ENCODE data around the gene NID1. TPM values are rescaled to one million over a fixed set of nuclear protein-coding genes. Genes with fewer than 3 reads are reported as not detected.
A peak's percentile ranks its signal among the peaks of the same experiment; 100 is the strongest.

The NID1 gene
- total RNA-seq, 1 donor from 2014 or later, result 107 TPM

DNA sequence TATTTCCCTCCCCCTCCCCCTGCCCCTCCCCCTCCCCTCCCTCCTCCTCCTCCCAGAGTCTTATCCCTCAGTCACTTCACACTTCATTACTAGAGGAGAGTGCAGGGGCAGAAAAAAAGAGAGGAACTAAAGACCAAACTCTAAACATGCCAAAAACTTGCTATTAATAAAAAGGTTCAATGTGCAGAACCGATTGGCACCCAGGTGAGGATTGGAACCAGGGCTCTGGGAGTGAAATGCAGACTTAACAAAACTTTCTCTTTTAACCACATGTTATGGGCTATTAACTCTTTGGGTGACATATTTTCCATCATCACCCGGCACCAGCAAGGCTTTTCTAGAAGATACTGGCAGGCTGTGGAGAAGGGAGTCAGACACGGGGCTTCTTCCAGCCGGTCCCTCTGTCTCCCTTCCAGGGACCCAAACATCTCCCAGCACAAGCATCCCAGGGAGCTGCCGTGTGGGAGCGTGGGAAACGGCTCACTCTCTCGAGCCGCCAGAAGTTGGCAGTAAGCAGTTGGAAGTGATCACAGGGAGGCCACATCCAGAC lies 13.6 kb downstream of the NID1 start:
- Histone ChIP-seq H3K4me1 (ENCODE audit: control insufficient read depth in 3 of 3, insufficient read depth in 3 of 3, low read length in 3 of 3) (peaks cover 5 to 8% (median 5%) of the 10 kb centered on the region in 3 donors), H3K9me3 (ENCODE audit: control insufficient read depth in 3 of 3, low read length in 3 of 3) (no peaks in the 10 kb centered on the region), H3K27ac (ENCODE audit: low read depth, low read length) (no peak overlapping the region), H3K9ac (ENCODE audit: low read depth in 1 of 3, low read length in 3 of 3) (no peak overlapping the region), H3K4me3 (ENCODE audit: low read length in 3 of 3) (no peak overlapping the region), H3K27me3 (ENCODE audit: control insufficient read depth in 3 of 3, insufficient read depth in 3 of 3, low read length in 3 of 3) (peaks cover 0 to 3% (median 0%) of the 10 kb centered on the region in 3 donors), H3K36me3 (ENCODE audit: control insufficient read depth in 3 of 3, insufficient read depth in 3 of 3, low read length in 3 of 3) (peaks cover 0 to 12% (median under 1%) of the 10 kb centered on the region in 3 donors)

DNA sequence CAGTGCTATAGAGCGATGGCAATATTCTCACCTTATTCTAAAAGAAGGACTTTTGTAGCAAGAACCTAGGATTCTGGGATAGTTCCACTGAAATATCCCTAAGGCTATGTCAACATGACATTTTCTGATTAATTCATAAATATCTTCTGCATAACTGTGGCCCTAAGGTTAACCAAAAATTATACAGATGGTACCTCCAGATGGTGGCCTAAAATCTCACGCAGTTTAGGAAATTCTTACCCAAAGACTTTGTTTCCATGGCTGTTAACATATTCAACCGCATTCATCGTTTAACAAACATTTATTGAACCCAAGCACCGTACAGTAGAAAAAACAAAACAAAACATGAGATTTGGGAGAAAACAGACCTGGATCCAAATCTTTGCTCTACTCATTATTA lies 19.1 kb downstream of the NID1 start:
- no peak overlapping the region for H3K9ac ChIP-seq (ENCODE audit: low read depth in 1 of 3, low read length in 3 of 3)
- H3K9me3 ChIP-seq (ENCODE audit: control insufficient read depth in 3 of 3, low read length in 3 of 3), result no peaks in the 10 kb centered on the region
- H3K27ac ChIP-seq (ENCODE audit: low read depth, low read length), result no peak overlapping the region
- H3K27me3 ChIP-seq (ENCODE audit: control insufficient read depth in 3 of 3, insufficient read depth in 3 of 3, low read length in 3 of 3), result no peaks in the 10 kb centered on the region
- H3K4me1 ChIP-seq (ENCODE audit: control insufficient read depth in 3 of 3, insufficient read depth in 3 of 3, low read length in 3 of 3), result no peaks in the 10 kb centered on the region
- H3K4me3 ChIP-seq (ENCODE audit: low read length in 3 of 3), result no peak overlapping the region
- H3K36me3 ChIP-seq (ENCODE audit: control insufficient read depth in 3 of 3, insufficient read depth in 3 of 3, low read length in 3 of 3), result peaks cover 0 to 16% (median 13%) of the 10 kb centered on the region in 3 donors

DNA sequence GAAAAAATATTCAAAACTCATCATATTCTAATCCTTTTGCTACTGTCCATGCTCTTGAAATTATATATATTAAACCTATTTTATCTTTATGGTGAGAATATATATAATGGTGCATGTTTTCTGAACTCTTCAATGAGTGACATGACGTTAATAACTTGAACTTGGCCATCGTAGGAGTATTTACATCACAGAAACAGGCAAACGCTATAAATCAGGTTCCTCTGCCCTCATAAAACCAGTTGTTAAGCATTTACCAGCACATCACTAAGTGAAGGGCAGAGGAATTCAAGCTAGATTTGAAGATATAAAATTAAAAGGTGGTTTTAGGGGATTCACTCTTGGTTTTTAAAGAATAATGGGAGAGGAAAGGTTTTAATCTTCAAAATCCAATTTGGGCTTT lies 20.5 kb downstream of the NID1 start:
- no peaks in the 10 kb centered on the region for H3K27me3 ChIP-seq (ENCODE audit: control insufficient read depth in 3 of 3, insufficient read depth in 3 of 3, low read length in 3 of 3)
- no peak overlapping the region for H3K4me3 ChIP-seq (ENCODE audit: low read length in 3 of 3)
- peaks cover 4 to 7% (median 4%) of the 10 kb centered on the region in 3 donors for H3K4me1 ChIP-seq (ENCODE audit: control insufficient read depth in 3 of 3, insufficient read depth in 3 of 3, low read length in 3 of 3)
- no peaks in the 10 kb centered on the region for H3K9me3 ChIP-seq (ENCODE audit: control insufficient read depth in 3 of 3, low read length in 3 of 3)
- H3K36me3 ChIP-seq (ENCODE audit: control insufficient read depth in 3 of 3, insufficient read depth in 3 of 3, low read length in 3 of 3), result peaks cover 0 to 16% (median 13%) of the 10 kb centered on the region in 3 donors
- H3K27ac ChIP-seq (ENCODE audit: low read depth, low read length), result no peak overlapping the region
- no peak overlapping the region for H3K9ac ChIP-seq (ENCODE audit: low read depth in 1 of 3, low read length in 3 of 3)

DNA sequence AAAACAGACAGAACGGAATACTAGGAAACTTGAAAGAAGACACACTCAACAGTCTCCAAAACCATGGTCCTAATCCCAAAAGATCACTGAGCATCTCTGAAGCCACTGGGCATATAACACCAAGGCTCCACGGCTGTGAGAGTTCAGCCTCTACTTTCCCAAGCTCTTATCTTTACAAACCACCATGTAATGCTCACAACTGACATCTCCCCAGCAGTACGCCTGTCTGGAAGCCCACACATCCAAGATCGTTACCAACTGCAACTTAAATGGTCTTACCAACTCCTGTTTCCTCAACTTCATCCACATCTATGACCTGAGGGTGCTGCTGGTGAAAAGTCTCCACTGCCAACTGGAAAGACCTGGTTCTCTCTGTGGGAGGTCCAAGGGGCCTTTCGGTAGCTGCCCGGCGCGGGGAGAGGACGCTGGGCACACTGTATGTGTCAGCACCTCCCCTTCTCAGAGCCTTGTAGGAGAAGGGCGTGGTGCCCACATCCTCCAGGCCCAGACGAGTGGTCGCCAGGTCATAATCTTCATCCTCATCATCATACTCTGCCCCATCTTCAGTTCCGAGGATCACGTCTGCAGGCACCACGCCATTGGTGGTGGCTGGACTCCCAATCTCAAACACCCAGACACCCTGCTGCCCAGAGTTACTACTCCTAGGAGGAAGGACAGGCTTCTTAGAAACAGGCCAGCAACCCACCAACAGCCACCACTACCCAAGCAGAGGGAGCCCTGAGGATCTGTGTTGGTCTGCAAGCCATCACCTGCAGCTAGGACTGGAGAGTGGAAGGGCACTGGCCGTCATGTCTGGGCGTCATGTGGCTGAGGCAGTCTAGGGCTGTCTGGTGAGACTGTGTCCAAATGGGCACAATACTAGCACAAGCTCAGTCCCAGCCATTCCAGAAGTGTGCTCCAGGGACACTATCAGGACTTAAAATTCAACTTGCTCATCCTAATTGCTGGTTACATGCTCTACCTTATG lies 23.0 kb downstream of the NID1 start:
- no peak overlapping the region for H3K9ac ChIP-seq (ENCODE audit: low read depth in 1 of 3, low read length in 3 of 3)
- no peak overlapping the region for H3K27ac ChIP-seq (ENCODE audit: low read depth, low read length)
- H3K4me3 ChIP-seq (ENCODE audit: low read length in 3 of 3), result no peak overlapping the region
- peaks cover 4 to 7% (median 4%) of the 10 kb centered on the region in 3 donors for H3K4me1 ChIP-seq (ENCODE audit: control insufficient read depth in 3 of 3, insufficient read depth in 3 of 3, low read length in 3 of 3)
- no peaks in the 10 kb centered on the region for H3K9me3 ChIP-seq (ENCODE audit: control insufficient read depth in 3 of 3, low read length in 3 of 3)
- H3K27me3 ChIP-seq (ENCODE audit: control insufficient read depth in 3 of 3, insufficient read depth in 3 of 3, low read length in 3 of 3), result no peaks in the 10 kb centered on the region
- H3K36me3 ChIP-seq (ENCODE audit: control insufficient read depth in 3 of 3, insufficient read depth in 3 of 3, low read length in 3 of 3), result peaks cover 0 to 16% (median 11%) of the 10 kb centered on the region in 3 donors

DNA sequence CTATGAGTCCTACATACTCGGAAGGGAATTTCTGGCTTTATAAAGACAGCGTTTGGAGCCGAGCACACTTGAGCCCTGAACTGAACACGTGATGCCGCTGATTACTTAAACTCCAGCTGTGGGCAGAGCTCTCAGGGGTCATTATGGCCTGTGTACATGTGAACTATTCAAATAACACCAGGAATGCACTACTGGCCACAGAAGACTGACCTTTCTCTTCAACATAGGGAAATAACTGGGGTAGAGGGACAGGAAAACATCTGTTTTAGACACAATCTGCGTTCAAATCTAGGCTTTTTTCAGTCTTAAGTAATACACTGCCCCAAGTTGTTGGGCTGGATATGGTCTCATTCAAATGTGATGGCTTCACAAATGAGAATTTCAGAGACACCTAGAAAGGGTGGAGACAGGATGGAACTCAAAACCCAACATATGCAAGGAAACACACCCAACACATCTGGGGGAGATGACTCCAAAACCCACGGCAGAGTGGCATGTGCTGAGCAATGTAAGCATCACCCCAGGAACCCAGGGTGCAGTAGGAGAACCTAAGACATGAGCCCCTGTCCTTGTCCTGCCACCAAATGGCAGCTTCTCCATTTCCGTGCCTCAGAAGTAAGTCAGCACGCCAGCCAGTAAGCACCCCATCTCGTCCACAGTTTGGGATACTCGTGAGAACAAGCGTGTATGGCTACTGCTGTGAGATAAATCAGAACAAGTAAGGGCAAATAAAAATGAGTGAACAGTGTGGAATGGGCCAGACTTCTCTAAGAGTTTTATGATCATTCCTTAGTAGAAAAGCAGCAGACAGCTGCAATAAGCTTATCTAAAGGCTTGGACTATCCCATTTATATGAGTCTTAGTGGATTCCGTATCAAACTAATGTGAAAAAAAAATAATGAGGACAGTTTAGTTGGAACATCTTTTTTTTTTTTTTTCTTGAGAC lies 24.9 kb downstream of the NID1 start:
- H3K9me3 ChIP-seq (ENCODE audit: control insufficient read depth in 3 of 3, low read length in 3 of 3), result no peaks in the 10 kb centered on the region
- no peak overlapping the region for H3K9ac ChIP-seq (ENCODE audit: low read depth in 1 of 3, low read length in 3 of 3)
- H3K27ac ChIP-seq (ENCODE audit: low read depth, low read length), result peak overlapping the region; percentile 48
- H3K4me3 ChIP-seq (ENCODE audit: low read length in 3 of 3), result no peak overlapping the region
- H3K4me1 ChIP-seq (ENCODE audit: control insufficient read depth in 3 of 3, insufficient read depth in 3 of 3, low read length in 3 of 3), result peaks cover 4 to 7% (median 4%) of the 10 kb centered on the region in 3 donors
- H3K27me3 ChIP-seq (ENCODE audit: control insufficient read depth in 3 of 3, insufficient read depth in 3 of 3, low read length in 3 of 3), result no peaks in the 10 kb centered on the region
- H3K36me3 ChIP-seq (ENCODE audit: control insufficient read depth in 3 of 3, insufficient read depth in 3 of 3, low read length in 3 of 3), result peaks cover 0 to 11% (median 11%) of the 10 kb centered on the region in 3 donors

DNA sequence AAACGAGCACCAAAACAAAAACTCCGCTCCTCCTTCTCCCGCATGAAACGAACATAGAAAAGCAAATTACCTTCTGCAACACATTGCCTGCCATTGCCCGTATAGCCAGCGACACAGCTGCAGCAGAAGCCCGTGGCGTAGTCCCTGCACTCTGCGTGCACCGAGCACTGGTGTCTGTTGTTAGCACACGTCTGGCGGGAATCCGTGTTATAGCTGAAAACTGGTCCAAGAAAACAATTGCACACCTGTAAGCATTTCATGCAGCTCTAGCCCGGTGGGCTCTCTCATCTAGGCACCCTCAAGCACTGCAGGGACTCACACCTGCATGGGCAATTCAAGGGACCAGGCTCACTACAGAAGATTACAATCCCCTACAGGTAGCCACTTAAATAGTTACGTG lies 26.9 kb downstream of the NID1 start:
- Histone ChIP-seq H3K4me3 (ENCODE audit: low read length in 3 of 3) (no peak overlapping the region), H3K4me1 (ENCODE audit: control insufficient read depth in 3 of 3, insufficient read depth in 3 of 3, low read length in 3 of 3) (peaks cover 4 to 7% (median 4%) of the 10 kb centered on the region in 3 donors), H3K27me3 (ENCODE audit: control insufficient read depth in 3 of 3, insufficient read depth in 3 of 3, low read length in 3 of 3) (no peaks in the 10 kb centered on the region), H3K9me3 (ENCODE audit: control insufficient read depth in 3 of 3, low read length in 3 of 3) (no peaks in the 10 kb centered on the region), H3K27ac (ENCODE audit: low read depth, low read length) (no peak overlapping the region), H3K36me3 (ENCODE audit: control insufficient read depth in 3 of 3, insufficient read depth in 3 of 3, low read length in 3 of 3) (peaks cover 0 to 11% (median 9%) of the 10 kb centered on the region in 3 donors), H3K9ac (ENCODE audit: low read depth in 1 of 3, low read length in 3 of 3) (no peak overlapping the region)

DNA sequence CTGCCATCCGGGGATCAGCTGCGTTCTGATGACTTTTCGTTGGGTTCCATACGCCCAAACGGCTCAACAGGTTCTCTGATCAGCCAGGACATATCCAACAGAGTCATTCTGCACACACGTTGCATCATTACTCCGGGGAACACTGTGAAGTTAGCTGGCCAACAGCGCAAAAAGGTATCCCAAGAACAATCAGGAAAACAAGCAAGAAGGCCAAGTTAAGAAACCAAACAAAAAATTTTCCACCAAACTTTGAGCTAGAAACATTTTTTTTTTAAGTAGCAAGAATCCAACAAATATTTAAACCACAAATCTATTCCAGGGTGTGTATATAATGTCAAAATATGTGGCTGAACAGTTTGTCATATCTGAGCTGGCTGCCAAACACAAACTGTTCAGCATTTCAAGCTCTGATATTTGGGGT lies 29.2 kb downstream of the NID1 start:
- Histone ChIP-seq H3K4me3 (ENCODE audit: low read length in 3 of 3) (no peak overlapping the region), H3K9me3 (ENCODE audit: control insufficient read depth in 3 of 3, low read length in 3 of 3) (no peaks in the 10 kb centered on the region), H3K27ac (ENCODE audit: low read depth, low read length) (no peak overlapping the region), H3K27me3 (ENCODE audit: control insufficient read depth in 3 of 3, insufficient read depth in 3 of 3, low read length in 3 of 3) (no peaks in the 10 kb centered on the region), H3K36me3 (ENCODE audit: control insufficient read depth in 3 of 3, insufficient read depth in 3 of 3, low read length in 3 of 3) (peaks cover 0 to 9% (median 5%) of the 10 kb centered on the region in 3 donors), H3K4me1 (ENCODE audit: control insufficient read depth in 3 of 3, insufficient read depth in 3 of 3, low read length in 3 of 3) (peaks cover 4 to 7% (median 4%) of the 10 kb centered on the region in 3 donors), H3K9ac (ENCODE audit: low read depth in 1 of 3, low read length in 3 of 3) (no peak overlapping the region)

DNA sequence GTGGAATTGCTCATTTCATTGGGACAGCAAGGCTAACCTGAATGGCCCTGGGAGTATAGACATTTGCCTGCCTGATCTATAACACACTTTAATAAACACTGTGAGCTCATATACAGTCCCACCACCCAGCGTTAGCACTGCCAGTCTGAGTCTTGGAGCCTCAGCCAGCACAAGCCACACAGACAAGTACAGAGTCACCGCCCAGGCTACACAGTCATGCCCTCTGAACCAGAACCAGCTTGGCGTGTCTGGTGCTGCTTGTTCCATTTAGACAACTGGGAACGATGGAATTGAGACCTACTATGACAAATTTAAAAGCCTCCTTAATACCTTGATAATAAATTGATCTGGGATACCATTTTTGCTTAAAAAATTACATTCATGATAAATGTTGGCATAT lies 31.6 kb downstream of the NID1 start:
- Histone ChIP-seq H3K27ac (ENCODE audit: low read depth, low read length) (no peak overlapping the region), H3K9ac (ENCODE audit: low read depth in 1 of 3, low read length in 3 of 3) (no peak overlapping the region), H3K36me3 (ENCODE audit: control insufficient read depth in 3 of 3, insufficient read depth in 3 of 3, low read length in 3 of 3) (peaks cover 0 to 13% (median 10%) of the 10 kb centered on the region in 3 donors), H3K4me3 (ENCODE audit: low read length in 3 of 3) (no peak overlapping the region), H3K4me1 (ENCODE audit: control insufficient read depth in 3 of 3, insufficient read depth in 3 of 3, low read length in 3 of 3) (no peaks in the 10 kb centered on the region), H3K9me3 (ENCODE audit: control insufficient read depth in 3 of 3, low read length in 3 of 3) (no peaks in the 10 kb centered on the region), H3K27me3 (ENCODE audit: control insufficient read depth in 3 of 3, insufficient read depth in 3 of 3, low read length in 3 of 3) (no peaks in the 10 kb centered on the region)

DNA sequence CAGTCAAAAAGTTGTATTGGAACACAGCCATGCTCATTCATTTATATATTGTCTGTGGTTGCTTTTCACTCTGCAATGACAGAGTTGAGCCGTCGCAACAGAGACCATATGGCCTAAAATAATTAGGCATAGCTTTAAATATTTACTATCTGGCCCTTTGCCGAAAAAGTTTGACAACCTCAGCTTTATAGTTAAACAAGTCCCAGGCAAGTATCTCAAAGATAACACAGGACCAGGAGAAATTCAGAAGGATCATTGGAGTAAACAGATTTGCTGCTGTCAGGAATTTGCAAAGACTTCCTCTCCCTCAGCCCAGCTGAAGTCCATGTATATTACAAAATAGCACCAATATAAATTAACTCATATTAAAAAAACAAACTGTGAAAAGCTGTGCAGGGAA lies 34.4 kb downstream of the NID1 start:
- no peak overlapping the region for H3K27ac ChIP-seq (ENCODE audit: low read depth, low read length)
- H3K4me1 ChIP-seq (ENCODE audit: control insufficient read depth in 3 of 3, insufficient read depth in 3 of 3, low read length in 3 of 3), result no peaks in the 10 kb centered on the region
- no peak overlapping the region for H3K9ac ChIP-seq (ENCODE audit: low read depth in 1 of 3, low read length in 3 of 3)
- H3K4me3 ChIP-seq (ENCODE audit: low read length in 3 of 3), result no peak overlapping the region
- H3K27me3 ChIP-seq (ENCODE audit: control insufficient read depth in 3 of 3, insufficient read depth in 3 of 3, low read length in 3 of 3), result no peaks in the 10 kb centered on the region
- H3K36me3 ChIP-seq (ENCODE audit: control insufficient read depth in 3 of 3, insufficient read depth in 3 of 3, low read length in 3 of 3), result peaks cover 6 to 16% (median 12%) of the 10 kb centered on the region in 3 donors
- H3K9me3 ChIP-seq (ENCODE audit: control insufficient read depth in 3 of 3, low read length in 3 of 3), result no peaks in the 10 kb centered on the region
